ENCODE results near the gene NRXN3.

GRCh38 chr14:79017561-79017960, 847.4 kb downstream of the NRXN3 start:
- TF ChIP-seq EZH2 (IDR thresholded peaks at IDR 0.05; ENCODE audit: low read depth) (no peak), CTCF (conservative IDR thresholded peaks at IDR 0.05) (no peak)

All from PC-9 (cell line).